OCI-LY3 (cell line): ENCODE results near the gene LRPPRC.

Experiments used
- EZH2phosphoT487 ChIP-seq: fragments of 200-600 bp; shearing (Covaris generic); IDR thresholded peaks from 2 replicates; pipeline ENCODE4 v1.6.1; 2018; ENCODE audit warnings: antibody characterized with exemption, mixed run types, low read depth
- TF ChIP-seq, protein P1 (sequence below): fragments of 200-600, 300-600 bp; sonication (generic); IDR thresholded peaks from 2 replicates; pipeline ENCODE4 v1.5.1; 2014; ENCODE audit warnings: antibody characterized with exemption, low read length, low read depth

DNA sequence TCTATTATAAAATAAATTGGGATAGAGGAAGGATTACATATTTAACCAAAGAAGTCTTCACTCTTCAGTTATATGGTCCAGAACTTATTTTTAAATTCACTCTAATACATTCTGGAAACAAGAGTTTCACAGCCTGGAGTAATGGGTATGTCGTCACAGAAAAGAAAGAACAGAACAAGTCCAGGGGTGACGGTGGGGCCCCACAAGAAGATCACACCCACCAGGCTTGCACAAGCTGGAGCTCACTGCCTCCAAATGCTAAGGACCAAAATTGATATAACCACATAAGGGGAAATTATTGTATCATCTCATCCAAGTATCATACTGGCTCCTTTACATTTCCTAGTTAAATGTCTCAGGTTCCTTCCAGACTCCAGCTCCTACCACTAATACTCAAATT is 11.3 kb downstream of the LRPPRC start:
- no peak for TF ChIP-seq EZH2phosphoT487
- TF ChIP-seq, protein P1, sequence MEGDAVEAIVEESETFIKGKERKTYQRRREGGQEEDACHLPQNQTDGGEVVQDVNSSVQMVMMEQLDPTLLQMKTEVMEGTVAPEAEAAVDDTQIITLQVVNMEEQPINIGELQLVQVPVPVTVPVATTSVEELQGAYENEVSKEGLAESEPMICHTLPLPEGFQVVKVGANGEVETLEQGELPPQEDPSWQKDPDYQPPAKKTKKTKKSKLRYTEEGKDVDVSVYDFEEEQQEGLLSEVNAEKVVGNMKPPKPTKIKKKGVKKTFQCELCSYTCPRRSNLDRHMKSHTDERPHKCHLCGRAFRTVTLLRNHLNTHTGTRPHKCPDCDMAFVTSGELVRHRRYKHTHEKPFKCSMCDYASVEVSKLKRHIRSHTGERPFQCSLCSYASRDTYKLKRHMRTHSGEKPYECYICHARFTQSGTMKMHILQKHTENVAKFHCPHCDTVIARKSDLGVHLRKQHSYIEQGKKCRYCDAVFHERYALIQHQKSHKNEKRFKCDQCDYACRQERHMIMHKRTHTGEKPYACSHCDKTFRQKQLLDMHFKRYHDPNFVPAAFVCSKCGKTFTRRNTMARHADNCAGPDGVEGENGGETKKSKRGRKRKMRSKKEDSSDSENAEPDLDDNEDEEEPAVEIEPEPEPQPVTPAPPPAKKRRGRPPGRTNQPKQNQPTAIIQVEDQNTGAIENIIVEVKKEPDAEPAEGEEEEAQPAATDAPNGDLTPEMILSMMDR = no peak
